Measurements from ENCODE around the gene HOXA3. TPM values are rescaled to one million over a fixed set of nuclear protein-coding genes. Genes with fewer than 3 reads are reported as not detected.

HOXA3 gene
- total and polyA plus RNA-seq, 10 of the 15 experiments (the other 5 are each of a cell fraction or from before 2014, with no cell fraction given), result 0.05 TPM; not detected in 9

DNA sequence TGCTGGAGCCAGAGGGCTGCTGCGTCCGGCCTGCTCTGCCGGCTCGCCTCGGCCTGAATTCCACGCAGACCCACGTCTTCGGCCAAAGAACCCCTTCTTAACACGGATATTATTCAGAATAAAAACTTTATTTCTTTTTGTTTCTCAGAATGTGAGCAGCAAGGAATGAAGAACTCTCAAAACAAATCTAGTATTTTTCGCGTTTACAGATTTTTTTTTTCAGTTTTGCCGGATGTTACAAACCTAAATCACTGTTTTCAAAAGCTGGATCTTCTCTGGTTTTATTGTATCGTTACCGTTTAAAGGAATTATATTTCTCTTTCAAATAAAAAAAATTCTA is 45.5 kb downstream of the HOXA3 start (continued):
- TF ChIP-seq, protein P1, sequence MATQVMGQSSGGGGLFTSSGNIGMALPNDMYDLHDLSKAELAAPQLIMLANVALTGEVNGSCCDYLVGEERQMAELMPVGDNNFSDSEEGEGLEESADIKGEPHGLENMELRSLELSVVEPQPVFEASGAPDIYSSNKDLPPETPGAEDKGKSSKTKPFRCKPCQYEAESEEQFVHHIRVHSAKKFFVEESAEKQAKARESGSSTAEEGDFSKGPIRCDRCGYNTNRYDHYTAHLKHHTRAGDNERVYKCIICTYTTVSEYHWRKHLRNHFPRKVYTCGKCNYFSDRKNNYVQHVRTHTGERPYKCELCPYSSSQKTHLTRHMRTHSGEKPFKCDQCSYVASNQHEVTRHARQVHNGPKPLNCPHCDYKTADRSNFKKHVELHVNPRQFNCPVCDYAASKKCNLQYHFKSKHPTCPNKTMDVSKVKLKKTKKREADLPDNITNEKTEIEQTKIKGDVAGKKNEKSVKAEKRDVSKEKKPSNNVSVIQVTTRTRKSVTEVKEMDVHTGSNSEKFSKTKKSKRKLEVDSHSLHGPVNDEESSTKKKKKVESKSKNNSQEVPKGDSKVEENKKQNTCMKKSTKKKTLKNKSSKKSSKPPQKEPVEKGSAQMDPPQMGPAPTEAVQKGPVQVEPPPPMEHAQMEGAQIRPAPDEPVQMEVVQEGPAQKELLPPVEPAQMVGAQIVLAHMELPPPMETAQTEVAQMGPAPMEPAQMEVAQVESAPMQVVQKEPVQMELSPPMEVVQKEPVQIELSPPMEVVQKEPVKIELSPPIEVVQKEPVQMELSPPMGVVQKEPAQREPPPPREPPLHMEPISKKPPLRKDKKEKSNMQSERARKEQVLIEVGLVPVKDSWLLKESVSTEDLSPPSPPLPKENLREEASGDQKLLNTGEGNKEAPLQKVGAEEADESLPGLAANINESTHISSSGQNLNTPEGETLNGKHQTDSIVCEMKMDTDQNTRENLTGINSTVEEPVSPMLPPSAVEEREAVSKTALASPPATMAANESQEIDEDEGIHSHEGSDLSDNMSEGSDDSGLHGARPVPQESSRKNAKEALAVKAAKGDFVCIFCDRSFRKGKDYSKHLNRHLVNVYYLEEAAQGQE (IDR thresholded peaks at IDR 0.05; ENCODE audit: low read depth, low read length), result no peak
- no peak for TF ChIP-seq SP1 (IDR thresholded peaks at IDR 0.05; ENCODE audit: low read depth, low read length)
- TF ChIP-seq, protein P2, sequence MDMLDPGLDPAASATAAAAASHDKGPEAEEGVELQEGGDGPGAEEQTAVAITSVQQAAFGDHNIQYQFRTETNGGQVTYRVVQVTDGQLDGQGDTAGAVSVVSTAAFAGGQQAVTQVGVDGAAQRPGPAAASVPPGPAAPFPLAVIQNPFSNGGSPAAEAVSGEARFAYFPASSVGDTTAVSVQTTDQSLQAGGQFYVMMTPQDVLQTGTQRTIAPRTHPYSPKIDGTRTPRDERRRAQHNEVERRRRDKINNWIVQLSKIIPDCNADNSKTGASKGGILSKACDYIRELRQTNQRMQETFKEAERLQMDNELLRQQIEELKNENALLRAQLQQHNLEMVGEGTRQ (IDR thresholded peaks at IDR 0.05; ENCODE audit: borderline replicate concordance, low read depth, low read length), result no peak
- no peak for TF ChIP-seq TBL1XR1 (IDR thresholded peaks at IDR 0.05; ENCODE audit: low read depth, low read length)
- TF ChIP-seq, protein P3, sequence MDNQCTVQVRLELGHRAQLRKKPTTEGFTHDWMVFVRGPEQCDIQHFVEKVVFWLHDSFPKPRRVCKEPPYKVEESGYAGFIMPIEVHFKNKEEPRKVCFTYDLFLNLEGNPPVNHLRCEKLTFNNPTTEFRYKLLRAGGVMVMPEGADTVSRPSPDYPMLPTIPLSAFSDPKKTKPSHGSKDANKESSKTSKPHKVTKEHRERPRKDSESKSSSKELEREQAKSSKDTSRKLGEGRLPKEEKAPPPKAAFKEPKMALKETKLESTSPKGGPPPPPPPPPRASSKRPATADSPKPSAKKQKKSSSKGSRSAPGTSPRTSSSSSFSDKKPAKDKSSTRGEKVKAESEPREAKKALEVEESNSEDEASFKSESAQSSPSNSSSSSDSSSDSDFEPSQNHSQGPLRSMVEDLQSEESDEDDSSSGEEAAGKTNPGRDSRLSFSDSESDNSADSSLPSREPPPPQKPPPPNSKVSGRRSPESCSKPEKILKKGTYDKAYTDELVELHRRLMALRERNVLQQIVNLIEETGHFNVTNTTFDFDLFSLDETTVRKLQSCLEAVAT (IDR thresholded peaks at IDR 0.05), result no peak
- no peak for TF ChIP-seq CEBPB (IDR thresholded peaks at IDR 0.05; ENCODE audit: borderline replicate concordance in 1 of 2, low read depth in 2 of 2, low read length in 2 of 2)
- no peak for TF ChIP-seq ZNF24 (IDR thresholded peaks at IDR 0.05)

Data from GM12878 (cell line).